GM12878 (cell line): ENCODE data around the gene MMP11. TPM values are rescaled to one million over a fixed set of nuclear protein-coding genes. Genes with fewer than 3 reads are reported as not detected.

Experiments
- ATAC-seq: fragments of 200-7000 bp; cut with Tn5 transposase; 3 replicates; pipeline ENCODE4 v1.9.1; 2020; ENCODE audit warnings: mild to moderate bottlenecking, moderate library complexity
- BruUV-seq: library from RNA; stranded (reverse); fragments of 400-500 nt; replicated peaks from 2 replicates; lab custom pipeline; 2021; lab: Mats Ljungman, UMichigan
- CTCF ChIA-PET: fragments of 300-600 bp; sonication (Branson Sonifier 250); formaldehyde crosslinking; extraction: SDS; loops from one replicate; lab custom pipeline; 2021; ENCODE audit warnings: inconsistent platforms; lab: Yijun Ruan, JAX
- POLR2A ChIA-PET: fragments of 350-600 bp; formaldehyde crosslinking; extraction: SDS; loops from one replicate; lab custom pipeline; 2021; ENCODE audit warnings: inconsistent platforms; lab: Charles Lee
- RAD21 ChIA-PET: fragments of 300-600 bp; sonication (Branson Sonifier 250); formaldehyde crosslinking; loops from one replicate; lab custom pipeline; 2023; ENCODE audit warnings: antibody characterized with exemption; ENCODE audit not compliant: unreplicated experiment; lab: Charles Lee
- SMC1A ChIA-PET: fragments of 300-600 bp; sonication (Branson Sonifier 250); formaldehyde crosslinking; loops from one replicate; lab custom pipeline; 2023; ENCODE audit not compliant: unreplicated experiment, uncharacterized antibody; lab: Charles Lee
- DNase-seq: peaks from one replicate; pipeline ENCODE4 v3.0.0-alpha.2; 2011; ENCODE audit warnings: low read depth, low spot score
- FAIRE-seq: peaks from 3 replicates; lab custom pipeline; 2011; peaks lifted over from hg19 to GRCh38; lab: Jason Lieb, UNC
- H2AFZ ChIP-seq: 2 replicates; pipeline ENCODE4 v1.6.0; 2011; ENCODE audit warnings: low read depth, low read length, control low read depth; ENCODE audit not compliant: control insufficient read depth
- H3K27ac ChIP-seq: 2 replicates; pipeline ENCODE4 v1.5.1; 2011; ENCODE audit warnings: control low read depth; ENCODE audit not compliant: control insufficient read depth, insufficient read depth
- H3K27me3 ChIP-seq, 2 experiments: replicated peaks in 1 of 2; 2 replicates each; pipeline versions ENCODE4 v1.6.0 to v1.6.1; 2011; ENCODE audit warnings: low read length in 1 of 2; ENCODE audit not compliant: control insufficient read depth in 2 of 2, insufficient read depth in 2 of 2
- H3K36me3 ChIP-seq, 2 experiments: 2 replicates each; pipeline ENCODE4 v1.5.1; 2011; ENCODE audit warnings: low read length in 1 of 2; ENCODE audit not compliant: control insufficient read depth in 2 of 2, insufficient read depth in 2 of 2
- H3K4me1 ChIP-seq: 2 replicates; pipeline ENCODE4 v1.6.1; 2011; ENCODE audit warnings: mild to moderate bottlenecking, low read length, moderate library complexity, mixed read lengths; ENCODE audit not compliant: control insufficient read depth, insufficient read depth
- H3K4me2 ChIP-seq: 2 replicates; pipeline ENCODE4 v1.6.0; 2011; ENCODE audit warnings: control low read depth; ENCODE audit not compliant: control insufficient read depth, insufficient read depth
- H3K4me3 ChIP-seq: fragments of 200-600 bp; sonication (generic); 2 replicates; pipeline ENCODE4 v1.5.1; 2016
- H3K79me2 ChIP-seq: 2 replicates; pipeline ENCODE4 v1.6.0; 2011; ENCODE audit warnings: low read length; ENCODE audit not compliant: control insufficient read depth, insufficient read depth
- H3K9ac ChIP-seq: 2 replicates; pipeline ENCODE4 v1.8.0; 2011; ENCODE audit warnings: low read length, control low read depth, mixed read lengths; ENCODE audit not compliant: control insufficient read depth, insufficient read depth
- H3K9me3 ChIP-seq: replicated peaks from 3 replicates; pipeline ENCODE4 v1.5.1; 2011; ENCODE audit warnings: mild to moderate bottlenecking, low read length; ENCODE audit not compliant: control insufficient read depth, insufficient read depth
- H4K20me1 ChIP-seq: 2 replicates; pipeline ENCODE4 v1.6.0; 2011; ENCODE audit not compliant: control insufficient read depth, insufficient read depth
- GABPA ChIP-seq: IDR thresholded peaks from 2 replicates; pipeline ENCODE4 v1.6.1; 2014; ENCODE audit warnings: antibody characterized with exemption, low read depth, mild to moderate bottlenecking, inconsistent platforms
- HDGF ChIP-seq: fragments of 450-650 bp; IDR thresholded peaks from 2 replicates; pipeline ENCODE4 v1.6.1; 2016; ENCODE audit warnings: antibody characterized with exemption
- MYC ChIP-seq: IDR thresholded peaks from 2 replicates; pipeline ENCODE4 v1.6.1; 2011; ENCODE audit warnings: mild to moderate bottlenecking, low read length, moderate library complexity, inconsistent platforms; ENCODE audit not compliant: insufficient read depth, insufficient replicate concordance, insufficient read length, severe bottlenecking
- NR2C1 ChIP-seq: fragments of 450-650 bp; IDR thresholded peaks from 2 replicates; pipeline ENCODE4 v1.6.1; 2017; ENCODE audit warnings: antibody characterized with exemption, mild to moderate bottlenecking, moderate library complexity
- NR2F1 ChIP-seq: fragments of 450-650 bp; conservative IDR thresholded peaks from 2 replicates; pipeline ENCODE4 v1.6.1; 2017; ENCODE audit warnings: mild to moderate bottlenecking
- TBL1XR1 ChIP-seq: IDR thresholded peaks from 2 replicates; pipeline ENCODE4 v1.6.1; 2012; ENCODE audit warnings: low read depth, low read length, improper control_type of control experiment
- WGBS: methylation state at CpG from one replicate; pipeline ENCODE4 v1.1.6; 2016; ENCODE audit warnings: low lambda C conversion rate; ENCODE audit not compliant: insufficient replicate concordance, insufficient coverage; ENCODE audit errors: missing lambda C conversion rate; 5-methylcytosine and 5-hydroxymethylcytosine counted together
- in situ Hi-C: fragments of 300-500 bp; cut with MboI; formaldehyde crosslinking; loops from 9 replicates; pipeline ENCODE4 v1.14.3; 2018; ENCODE audit warnings: mixed read lengths
- intact Hi-C: fragments of 100-400 bp; cut with micrococcal nuclease; formaldehyde crosslinking; loops from one replicate; pipeline ENCODE4 v1.14.2; 2022; ENCODE audit not compliant: unreplicated experiment
- polyA plus RNA-seq, 11 experiments: library from polyadenylated mRNA; depleted of rRNA in 4 of 11; unstranded in 6 of 11; stranded (reverse) in 5 of 11; fragments of >200 nt; fragmentation: Nextera tagmentation in 4 of 11; fragmentation: Illumina TruSeq in 1 of 11; extraction: Ambion mirVana in 4 of 11; extraction: Trizol in 1 of 11; gene quantifications; 1 replicate in 1 of 11; 2 replicates in 10 of 11; pipeline versions ENCODE4 v1.2.1 to v1.2.3, GENCODE V29; 2011 to 2016; ENCODE audit warnings: inconsistent platforms in 2 of 11, missing spikeins in 2 of 11, low read depth in 1 of 11
- total RNA-seq, 4 experiments: library from RNA; depleted of rRNA in 3 of 4; stranded (reverse); fragments of >200 nt in 3 of 4; fragmentation: Illumina TruSeq in 1 of 4; extraction: Trizol in 1 of 4; gene quantifications; 2 replicates each; pipeline versions ENCODE4 v1.2.1 to v1.2.3, GENCODE V29; 2013 to 2021
- TF ChIP-seq, protein P1 (sequence below): fragments of 450-650 bp; formaldehyde crosslinking; IDR thresholded peaks from 2 replicates; pipeline ENCODE4 v1.5.0; 2022; ENCODE audit warnings: mild to moderate bottlenecking, missing genetic modification characterization
- TF ChIP-seq, protein P2 (sequence below): fragments of 150-350 bp; IDR thresholded peaks from 2 replicates; pipeline ENCODE4 v1.6.1; 2014; ENCODE audit warnings: mild to moderate bottlenecking, low read depth, low read length

MMP11 gene
- total and polyA plus RNA-seq, 10 of the 15 experiments (the other 5 are each of a cell fraction or from before 2014, with no cell fraction given) = 0.03 to 1.1 (median 0.31) TPM; not detected in 2

DNA sequence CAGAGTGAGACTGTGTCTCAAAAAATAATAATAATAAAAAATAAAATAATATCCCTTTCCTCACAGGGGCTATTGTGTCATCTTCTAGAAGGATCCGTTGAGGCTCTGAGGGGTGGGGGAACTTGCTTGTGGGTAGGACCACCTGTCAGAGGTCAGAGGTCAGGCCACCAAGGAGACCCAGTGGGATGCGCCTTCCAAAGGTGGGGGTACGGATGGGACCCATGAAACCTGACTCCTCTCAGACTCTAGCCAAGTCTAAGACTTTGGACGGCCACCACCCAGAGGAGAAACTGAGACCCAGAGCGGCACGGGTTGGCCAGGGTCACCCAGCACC lies 367 bp upstream of the MMP11 start:
- Histone ChIP-seq H3K27me3 (peaks cover 0 to 2% of the 10 kb centered on the region in 2 experiments; a peak in 2 of 4 replicates), H3K36me3 (no peaks in the 10 kb centered on the region), H3K4me2 (peak overlapping the region; percentile 73), H3K4me3 (peak overlapping the region; percentile 58; the same call in 1 of the 2 replicates), H3K9me3 (no peaks in the 10 kb centered on the region), H3K4me1 (peaks cover 12% of the 10 kb centered on the region), H3K27ac (no peak overlapping the region), H3K79me2 (peaks cover 7% of the 10 kb centered on the region), H4K20me1 (no peaks in the 10 kb centered on the region)
- intact Hi-C loops = no loop called here
- ATAC-seq (no peak), DNase-seq (no peak)
- BruUV-seq = no TSS peak
- 17% methylated on average over 6 of the region's 6 CpGs for WGBS
- RAD21 ChIA-PET = interaction anchor here (0.9 to 4.0 kb wide), 4 partner anchors 14 to 78 kb away, joined by 3 to 24 read pairs (median 4); no protein-coding TSS in a partner anchor
- CTCF ChIA-PET = interaction anchor here (0.6 to 7.5 kb wide), 5 partner anchors 9 to 76 kb away, joined by 3 to 197 read pairs (median 8); partner anchors contain the start of gene C22orf15
- in situ Hi-C loops = no loop called here
- POLR2A ChIA-PET = interaction anchor here (1.1 kb wide), 1 partner anchor 74 kb away, joined by 3 read pairs; no protein-coding TSS in a partner anchor
- no peak for TF ChIP-seq HDGF
- peak; percentile 72; the same call in 1 of the 2 replicates for TF ChIP-seq NR2F1
- no peak for TF ChIP-seq TBL1XR1
- no peak for TF ChIP-seq MYC
- TF ChIP-seq GABPA = no peak
- TF ChIP-seq, protein P1, sequence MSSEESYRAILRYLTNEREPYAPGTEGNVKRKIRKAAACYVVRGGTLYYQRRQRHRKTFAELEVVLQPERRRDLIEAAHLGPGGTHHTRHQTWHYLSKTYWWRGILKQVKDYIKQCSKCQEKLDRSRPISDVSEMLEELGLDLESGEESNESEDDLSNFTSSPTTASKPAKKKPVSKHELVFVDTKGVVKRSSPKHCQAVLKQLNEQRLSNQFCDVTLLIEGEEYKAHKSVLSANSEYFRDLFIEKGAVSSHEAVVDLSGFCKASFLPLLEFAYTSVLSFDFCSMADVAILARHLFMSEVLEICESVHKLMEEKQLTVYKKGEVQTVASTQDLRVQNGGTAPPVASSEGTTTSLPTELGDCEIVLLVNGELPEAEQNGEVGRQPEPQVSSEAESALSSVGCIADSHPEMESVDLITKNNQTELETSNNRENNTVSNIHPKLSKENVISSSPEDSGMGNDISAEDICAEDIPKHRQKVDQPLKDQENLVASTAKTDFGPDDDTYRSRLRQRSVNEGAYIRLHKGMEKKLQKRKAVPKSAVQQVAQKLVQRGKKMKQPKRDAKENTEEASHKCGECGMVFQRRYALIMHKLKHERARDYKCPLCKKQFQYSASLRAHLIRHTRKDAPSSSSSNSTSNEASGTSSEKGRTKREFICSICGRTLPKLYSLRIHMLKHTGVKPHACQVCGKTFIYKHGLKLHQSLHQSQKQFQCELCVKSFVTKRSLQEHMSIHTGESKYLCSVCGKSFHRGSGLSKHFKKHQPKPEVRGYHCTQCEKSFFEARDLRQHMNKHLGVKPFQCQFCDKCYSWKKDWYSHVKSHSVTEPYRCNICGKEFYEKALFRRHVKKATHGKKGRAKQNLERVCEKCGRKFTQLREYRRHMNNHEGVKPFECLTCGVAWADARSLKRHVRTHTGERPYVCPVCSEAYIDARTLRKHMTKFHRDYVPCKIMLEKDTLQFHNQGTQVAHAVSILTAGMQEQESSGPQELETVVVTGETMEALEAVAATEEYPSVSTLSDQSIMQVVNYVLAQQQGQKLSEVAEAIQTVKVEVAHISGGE (CRISPR knock-in tag) = no peak
- peak; percentile 54; the same call in 1 of the 2 replicates for TF ChIP-seq NR2C1
- TF ChIP-seq, protein P2, sequence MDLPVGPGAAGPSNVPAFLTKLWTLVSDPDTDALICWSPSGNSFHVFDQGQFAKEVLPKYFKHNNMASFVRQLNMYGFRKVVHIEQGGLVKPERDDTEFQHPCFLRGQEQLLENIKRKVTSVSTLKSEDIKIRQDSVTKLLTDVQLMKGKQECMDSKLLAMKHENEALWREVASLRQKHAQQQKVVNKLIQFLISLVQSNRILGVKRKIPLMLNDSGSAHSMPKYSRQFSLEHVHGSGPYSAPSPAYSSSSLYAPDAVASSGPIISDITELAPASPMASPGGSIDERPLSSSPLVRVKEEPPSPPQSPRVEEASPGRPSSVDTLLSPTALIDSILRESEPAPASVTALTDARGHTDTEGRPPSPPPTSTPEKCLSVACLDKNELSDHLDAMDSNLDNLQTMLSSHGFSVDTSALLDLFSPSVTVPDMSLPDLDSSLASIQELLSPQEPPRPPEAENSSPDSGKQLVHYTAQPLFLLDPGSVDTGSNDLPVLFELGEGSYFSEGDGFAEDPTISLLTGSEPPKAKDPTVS = no peak
- TF ChIP-seq, all 136 proteins: peak for 2
- SMC1A ChIA-PET = interaction anchor here (0.7 to 6.3 kb wide), 2 partner anchors 73 to 79 kb away, joined by 3 to 40 read pairs; no protein-coding TSS in a partner anchor
- peak overlapping the region; percentile 31; the same call in 1 of the 2 replicates for H2AFZ ChIP-seq
- FAIRE-seq = no peak
- H3K9ac ChIP-seq = no peak overlapping the region
